GM18858 (cell line): ENCODE results near the gene CHN1.

Experiments used
- ATAC-seq: cut with Tn5 transposase; IDR thresholded peaks from one replicate; pipeline ENCODE4 v1.9.1; 2021; ENCODE audit not compliant: unreplicated experiment

Gene CHN1

DNA sequence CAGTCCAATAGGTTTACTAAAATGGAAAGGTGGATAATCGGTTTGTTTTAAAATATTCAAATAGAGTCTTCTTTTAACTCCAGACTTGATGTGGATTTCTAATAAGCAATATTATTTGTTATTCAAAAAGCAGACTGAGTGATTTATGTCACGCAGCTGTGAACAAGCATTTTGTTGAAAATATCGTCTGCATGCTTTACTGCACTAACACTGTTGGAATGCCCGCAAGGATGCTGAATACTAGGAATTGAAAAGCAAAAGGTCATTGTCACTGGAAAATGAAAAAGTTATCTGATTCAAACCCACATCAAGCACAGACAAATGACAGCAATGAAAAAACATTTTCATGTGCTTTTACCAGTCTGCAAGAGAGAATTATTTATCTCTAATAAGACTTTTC, 31.1 kb downstream of the CHN1 start:
- ATAC-seq, result no peak

DNA sequence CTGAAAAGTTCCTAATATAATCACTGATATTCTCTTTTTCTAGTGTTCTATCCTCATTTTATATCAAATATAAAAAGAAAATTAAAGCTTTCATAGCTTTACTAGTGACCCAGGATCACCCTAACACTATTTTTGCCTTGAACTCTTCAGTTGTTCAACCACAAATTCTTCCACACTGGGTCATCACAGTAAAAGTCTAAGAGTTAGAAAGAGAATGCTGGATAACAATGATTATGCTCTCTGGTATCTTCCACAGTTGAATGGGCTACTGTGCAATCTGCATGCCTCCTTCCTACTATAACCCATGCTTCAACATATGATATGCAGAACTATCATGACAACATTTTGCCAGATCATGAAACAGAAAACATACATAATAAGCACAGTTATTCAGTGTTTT, 32.3 kb downstream of the CHN1 start:
- no peak for ATAC-seq

DNA sequence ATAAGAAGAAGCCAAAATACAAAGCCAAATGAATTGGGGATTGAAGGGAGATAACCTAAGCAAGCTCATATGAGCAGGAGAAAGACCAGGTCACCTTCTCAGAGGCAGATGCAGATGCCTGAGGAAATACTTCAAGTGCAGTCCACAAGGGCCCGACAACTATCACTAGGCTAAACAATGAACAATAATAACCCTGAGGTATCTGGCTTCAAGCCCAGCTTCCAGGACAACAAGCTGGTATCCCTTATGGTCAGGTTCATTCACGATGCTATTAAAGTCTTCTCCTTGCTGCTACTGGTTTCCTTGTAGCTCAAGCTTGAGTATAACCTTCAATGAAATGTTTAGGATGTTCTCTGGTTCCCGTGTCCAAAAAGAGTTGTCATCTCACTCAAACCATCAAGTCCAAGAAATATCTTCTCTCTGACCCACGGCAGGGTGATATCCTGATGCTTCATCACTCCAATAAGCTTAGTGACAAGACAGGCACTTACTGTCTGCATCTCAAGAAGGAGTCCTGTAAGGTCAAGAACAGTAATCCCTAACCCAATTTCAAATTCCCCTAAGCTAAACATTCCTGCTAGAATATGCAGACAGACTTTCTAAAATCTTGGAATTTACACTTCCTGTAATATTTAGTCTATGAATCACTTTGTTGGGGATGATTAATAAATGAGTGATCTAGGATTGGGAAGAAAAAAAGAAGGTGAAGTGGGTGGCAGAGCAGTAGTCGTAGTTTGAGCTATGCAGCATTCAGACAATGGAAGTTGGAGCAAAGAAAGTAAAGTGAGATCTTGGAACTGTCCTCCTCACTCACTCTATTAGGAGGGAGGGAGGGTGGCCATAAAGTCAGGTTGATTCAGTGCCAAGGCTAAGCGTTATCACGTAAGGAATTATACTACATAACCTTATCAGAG, 33.1 kb downstream of the CHN1 start:
- ATAC-seq, result no peak

DNA sequence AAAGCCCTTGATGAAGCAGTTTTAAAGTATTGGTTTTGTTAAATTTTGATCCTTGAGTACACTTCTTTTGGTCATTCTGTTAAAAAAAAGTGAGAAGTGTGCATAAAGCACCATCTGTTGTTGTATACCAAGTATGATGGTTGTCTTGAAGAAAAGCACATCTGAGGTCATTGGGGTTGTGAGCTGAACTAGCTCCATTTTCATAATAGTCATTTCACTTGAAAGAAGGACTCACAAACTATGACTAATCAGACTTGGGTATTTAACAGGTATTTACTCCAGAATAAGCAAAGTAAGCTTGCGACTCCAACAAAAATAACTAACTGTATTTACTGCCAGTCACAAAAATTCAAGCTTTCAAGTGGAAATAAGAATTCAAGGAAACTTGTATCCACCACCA, 35.1 kb downstream of the CHN1 start:
- ATAC-seq, result no peak

DNA sequence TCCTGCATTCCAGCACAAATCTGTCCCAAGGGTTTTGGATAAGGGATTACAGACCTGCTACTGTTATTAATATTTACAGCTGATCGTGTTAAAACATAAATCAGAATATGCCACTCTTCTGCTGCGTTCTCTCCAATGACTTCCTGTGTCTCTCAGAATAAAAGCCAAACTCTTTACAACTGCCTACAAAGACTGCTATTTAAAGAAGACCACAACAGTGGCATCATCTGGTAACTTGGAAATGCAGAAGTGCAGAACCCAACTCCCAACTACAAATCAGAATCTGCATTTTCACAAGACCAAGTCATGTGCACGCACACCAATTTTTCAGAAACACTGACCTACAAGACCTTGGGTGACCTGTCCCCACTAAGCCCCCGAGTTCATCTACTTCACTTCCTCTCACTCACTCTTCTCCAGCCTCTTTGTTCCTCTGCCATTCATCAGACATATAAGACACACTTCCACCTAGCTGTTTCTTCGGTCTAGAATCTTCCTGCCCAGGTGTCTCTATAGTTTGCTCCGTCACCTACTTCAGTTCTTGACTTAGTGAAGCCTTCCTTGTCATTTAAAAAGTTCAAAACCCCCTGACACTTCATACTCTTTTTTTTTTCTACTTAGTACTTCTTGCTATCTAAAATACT, 36.0 kb downstream of the CHN1 start:
- ATAC-seq, result no peak

DNA sequence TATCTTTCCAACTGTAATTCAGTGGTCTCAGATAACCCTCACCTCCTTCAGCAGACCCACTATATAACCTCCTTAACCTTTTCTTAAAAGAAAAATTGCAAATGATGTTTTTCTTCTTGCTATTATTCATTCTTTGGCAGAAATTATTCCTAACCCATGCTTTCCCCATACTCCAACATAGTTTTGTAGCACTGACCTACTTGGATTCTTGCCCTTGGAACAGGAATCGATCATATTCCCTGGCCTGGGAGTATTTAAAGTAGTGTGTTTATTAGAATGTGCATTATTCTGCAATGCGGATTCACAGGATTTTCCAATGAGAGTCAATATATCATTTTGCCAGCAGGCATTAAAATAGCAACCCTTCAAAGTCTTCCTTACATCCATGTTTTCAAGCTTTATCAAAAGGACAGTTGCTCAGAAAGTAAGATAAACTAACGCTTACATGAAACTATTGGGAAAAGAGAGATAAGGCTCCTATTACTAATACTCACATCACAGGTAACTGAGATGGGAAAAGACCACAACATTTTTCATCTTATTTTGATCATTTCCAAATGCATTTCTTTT, 37.4 kb downstream of the CHN1 start:
- no peak for ATAC-seq

DNA sequence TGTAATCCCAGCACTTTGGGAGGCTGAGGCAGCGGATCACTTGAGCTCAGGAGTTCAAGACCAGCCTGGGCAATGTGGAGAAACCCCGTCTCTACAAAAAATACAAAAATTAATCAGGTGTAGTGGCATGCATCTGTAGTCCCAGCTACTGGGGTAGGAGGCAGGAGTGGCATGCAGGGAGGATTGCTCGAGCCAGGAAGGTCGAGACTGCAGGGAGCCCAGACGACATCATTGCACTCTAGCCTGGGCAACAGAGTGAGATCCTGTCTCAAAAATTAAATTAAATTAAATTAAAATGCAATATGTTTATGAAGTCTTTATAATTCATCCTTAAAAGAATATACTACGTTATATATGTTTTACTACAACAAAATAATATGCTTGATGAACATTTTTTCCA, 38.1 kb downstream of the CHN1 start:
- ATAC-seq, result no peak

DNA sequence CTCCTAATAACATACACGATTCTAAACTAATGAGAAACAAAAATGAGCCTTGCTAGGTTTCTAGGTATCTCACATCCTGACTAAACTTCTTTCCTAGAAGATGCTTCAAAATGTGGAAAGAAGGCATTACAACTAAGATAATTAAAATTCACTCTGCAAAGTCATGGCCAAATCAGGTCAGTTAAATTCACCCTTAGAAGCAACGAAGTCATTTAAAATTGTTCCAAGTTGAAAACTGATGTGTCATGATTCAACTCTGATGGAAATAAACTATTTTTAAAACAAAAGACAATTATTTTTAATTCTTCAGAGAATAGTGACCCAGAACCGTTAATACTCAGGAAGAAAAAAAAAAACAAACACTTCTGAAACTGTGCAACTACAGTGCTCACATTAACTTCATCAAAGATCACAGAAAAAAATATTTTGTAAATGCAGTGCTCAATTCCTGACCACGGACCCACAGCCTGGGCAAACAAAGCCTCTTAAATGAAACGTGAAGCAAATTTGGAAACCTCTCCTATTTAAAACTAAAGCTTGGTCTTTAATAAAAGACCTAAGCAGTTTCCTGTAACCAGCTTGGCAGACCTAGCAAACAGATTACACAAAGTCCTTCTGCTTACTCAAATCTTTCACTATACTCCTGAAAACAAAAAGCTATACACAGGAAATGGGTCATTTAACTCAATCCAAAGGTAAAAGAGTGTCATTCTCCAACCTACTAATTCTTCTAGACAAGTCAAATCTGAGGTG, 39.0 kb downstream of the CHN1 start:
- ATAC-seq, result no peak

DNA sequence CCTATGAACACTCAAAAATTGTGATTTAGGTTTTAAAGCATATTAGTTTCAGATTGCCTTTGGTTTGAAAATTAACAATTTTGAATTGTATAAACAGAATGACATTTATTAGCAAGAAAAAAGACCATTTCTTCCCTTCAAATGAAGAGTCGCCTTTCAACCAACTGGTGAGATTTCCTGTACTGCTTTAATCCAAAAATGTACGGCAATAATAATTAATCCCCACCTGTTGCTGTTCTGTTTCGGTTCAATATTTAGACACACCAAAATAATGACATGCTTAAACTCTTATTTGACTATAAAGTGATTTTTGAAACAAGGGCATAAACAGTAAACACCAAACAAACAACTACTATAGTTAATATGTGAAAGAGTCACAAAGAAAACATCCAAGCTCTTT, 39.6 kb downstream of the CHN1 start:
- ATAC-seq, result no peak

DNA sequence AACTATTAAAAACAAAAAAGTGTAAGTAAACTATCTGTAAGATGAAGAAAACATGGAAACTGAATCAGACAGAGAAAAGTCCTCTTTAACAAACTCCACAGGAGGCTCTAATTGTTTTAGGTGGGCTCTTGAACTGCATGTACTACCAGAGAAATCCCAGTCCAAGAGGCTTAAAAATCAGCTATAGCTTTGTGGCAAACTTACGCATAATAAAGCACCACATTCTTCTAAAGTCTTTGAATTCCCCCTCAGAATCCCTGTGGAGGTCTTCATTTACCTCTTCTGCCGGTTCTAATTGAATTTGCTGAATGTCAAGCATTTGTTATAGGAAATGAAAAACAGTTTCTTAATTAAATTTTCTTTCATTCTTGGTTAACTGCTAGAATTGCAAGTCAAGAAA, 40.8 kb downstream of the CHN1 start:
- ATAC-seq, result no peak

DNA sequence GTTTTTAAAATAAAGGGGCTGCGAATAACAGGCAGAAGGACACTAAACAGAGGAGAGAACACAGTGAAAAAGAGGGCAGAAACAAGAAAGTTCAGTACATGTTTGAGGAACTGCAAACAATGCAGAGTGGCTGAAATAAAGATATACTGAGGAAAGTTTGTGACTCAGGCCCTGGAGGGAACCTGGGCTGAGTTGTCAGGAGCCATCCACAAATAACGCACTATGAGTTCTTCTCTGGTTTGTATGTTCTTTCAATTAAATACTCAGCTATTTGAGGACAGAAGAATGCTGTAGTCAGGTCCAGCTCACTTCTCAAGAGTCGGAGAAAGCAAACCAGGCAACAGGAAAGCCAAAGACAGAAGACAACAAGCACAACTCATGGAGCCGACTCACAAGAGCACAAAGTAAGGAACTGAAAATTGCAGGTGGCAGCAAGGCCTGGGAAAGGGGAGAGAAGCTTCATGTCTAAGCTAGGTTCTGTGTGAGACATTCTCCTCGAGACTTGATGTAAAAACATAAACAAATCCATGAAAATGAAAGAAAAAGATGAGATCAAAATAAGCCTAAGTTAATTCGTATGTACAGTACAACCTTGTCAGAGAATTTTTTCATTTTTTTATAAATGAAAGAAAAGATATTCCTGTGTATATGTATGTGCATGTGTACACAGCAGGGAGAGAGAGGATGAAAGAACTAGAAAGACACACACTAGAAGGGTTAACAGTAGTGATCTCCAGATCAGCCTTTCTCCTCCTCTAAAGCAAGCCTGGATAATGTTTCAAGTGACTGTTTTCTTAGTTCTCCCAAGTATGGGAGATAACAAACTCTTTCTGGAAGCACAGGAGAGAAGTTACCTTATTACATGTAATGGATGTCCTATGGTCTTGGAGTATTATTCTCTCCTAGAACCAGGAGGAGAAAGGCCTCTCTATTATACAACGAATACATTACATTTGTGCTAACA, 41.5 kb downstream of the CHN1 start:
- no peak for ATAC-seq

DNA sequence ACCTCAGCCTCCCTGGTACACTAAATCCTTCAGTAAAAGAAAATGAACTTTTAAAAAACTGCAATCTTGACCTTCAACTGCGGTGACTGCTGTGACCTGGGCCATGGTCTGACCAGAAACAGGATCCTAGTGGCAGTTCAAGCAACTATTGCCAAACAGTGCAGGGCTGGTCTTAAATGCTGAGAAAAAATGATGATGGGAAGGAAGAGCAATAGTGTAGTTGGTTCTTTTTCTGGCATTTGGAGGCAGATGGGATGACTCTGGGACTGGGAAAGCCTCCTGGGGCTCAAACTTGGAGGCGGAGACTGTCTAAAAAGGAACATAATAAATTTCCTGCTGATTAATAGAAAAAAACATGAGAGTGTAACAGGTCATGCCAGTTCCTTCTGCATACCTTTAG, 45.4 kb downstream of the CHN1 start:
- ATAC-seq, result no peak

DNA sequence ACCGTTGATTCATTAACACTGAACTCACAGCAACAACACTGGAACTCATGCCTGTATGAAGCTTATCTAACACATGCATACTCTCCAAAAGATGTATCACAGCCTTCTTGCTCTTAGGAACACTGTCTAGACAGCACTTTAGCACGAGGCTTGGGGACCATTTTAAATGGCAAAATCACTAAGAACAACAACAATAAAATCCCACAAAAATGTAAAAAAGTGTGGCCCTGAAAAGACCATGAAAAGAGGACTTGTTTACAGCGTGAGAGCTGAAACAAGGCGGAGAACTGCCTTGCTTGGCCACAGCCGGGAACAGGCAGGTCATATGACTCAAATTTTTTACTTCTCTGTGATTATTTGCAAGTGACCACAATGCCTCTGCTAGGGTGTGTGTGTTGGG, 48.1 kb downstream of the CHN1 start:
- no peak for ATAC-seq

DNA sequence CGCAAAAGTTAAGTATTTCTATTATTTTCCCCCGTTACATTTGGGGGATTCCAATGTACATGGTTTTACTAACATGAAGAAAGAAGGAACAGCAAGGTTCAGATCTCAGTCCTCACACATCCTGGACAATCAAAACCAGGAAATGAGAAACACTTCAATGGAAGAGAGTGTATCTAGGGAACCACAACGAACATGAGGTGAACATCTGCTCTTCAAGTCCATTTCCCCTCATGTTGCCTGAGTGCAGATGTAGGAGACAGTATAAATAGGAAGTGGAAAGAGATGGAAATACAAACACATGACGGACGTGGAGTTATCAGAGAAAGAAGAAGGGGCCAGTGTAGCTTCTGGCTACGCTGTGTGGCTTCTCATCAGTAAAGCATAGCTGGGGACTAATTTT, 52.6 kb downstream of the CHN1 start:
- ATAC-seq, result no peak

DNA sequence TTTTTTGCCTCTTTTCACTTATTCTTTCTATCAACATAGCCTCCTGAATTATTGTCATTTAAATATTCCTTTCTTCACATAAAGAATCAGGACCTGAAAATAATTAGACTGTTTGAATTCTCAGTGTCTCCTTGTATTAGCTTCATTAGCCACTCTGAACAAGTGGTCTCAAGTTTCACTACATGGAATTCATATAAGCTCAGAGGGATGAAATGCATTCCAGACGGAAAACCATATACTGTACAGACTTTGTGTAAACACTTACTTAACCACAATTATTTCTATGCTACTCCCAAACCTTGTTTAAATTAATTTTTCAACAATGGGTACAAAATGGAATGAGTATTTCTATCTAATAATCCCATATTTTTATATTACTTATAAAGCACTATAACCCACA, 53.4 kb downstream of the CHN1 start:
- ATAC-seq, result no peak

DNA sequence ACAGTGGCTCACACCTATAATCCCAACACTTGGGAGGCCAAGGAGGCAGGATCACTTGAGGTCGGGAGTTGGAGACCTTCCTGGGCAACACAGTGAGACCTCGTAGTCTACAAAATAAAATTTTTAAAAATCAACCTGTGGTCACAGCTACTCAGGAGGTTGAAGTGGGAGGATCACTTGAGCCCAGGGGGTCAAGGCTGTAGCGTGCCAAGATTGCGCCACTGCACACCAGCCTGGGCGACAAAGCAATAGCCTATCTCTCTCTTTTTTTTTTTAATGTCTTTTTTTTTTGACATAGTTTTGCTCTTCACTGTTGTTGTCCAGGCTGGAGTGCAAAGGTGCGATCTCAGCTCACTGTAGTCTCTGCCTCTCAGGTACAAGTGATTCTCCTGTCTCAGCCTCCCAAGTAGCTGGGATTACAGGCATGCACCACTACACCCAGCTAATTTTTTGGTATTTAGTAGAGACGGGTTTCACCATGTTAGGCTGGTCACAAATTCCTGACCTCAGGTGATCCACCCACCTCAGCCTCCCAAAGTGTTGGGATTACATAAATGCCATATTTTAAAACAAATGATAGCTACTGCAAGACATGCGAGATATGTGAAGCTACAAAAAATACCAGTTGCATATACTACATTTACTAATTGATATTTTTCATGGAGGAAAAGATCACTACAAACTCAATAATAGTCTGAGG, 55.0 kb downstream of the CHN1 start:
- ATAC-seq, result no peak

DNA sequence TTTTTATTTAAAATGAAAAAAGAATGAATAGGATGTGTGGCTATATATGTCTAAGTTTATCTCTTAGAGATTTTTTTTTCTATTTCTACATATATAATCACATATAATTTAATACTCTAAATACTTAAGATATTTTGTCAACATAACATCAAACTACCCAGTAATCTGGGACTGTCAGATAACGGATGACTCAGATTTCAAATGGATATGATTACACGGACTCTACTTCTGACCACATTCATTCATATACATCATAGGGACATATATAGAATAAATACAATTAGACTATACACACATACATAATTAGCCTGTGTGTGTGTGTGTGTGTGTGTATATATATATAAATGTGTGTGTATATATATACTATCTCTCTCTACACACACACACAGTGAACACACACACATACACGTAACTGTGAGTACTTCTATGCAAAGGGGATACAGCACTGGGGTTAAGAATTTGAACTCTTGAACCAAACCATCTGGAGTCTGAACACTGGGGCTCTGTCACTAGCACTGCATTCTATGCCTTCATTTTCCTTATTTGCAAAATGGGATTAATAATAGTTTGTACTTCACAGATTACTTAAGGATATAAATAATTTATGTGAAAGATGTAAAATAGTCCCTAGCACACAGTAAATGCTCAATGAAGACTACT, 59.5 kb downstream of the CHN1 start:
- ATAC-seq, result no peak

DNA sequence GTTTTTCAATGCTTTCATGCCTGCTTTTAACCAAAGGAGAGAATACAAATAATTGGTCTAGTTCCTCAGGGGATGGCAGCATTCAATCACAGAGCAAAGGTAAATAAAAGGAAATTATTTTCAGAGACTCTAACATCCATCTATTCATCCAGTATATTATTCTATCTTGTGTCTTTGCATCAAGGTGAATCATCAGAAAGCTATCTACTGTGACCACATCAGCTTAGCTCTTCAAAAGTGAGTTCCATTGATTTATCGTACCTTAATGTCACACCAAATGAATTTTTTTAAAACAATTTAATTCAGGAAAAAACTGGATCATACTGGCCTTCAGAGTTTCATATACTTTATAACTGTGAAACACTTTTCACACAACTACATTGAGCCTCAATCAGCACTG, 66.1 kb downstream of the CHN1 start:
- ATAC-seq, result no peak

DNA sequence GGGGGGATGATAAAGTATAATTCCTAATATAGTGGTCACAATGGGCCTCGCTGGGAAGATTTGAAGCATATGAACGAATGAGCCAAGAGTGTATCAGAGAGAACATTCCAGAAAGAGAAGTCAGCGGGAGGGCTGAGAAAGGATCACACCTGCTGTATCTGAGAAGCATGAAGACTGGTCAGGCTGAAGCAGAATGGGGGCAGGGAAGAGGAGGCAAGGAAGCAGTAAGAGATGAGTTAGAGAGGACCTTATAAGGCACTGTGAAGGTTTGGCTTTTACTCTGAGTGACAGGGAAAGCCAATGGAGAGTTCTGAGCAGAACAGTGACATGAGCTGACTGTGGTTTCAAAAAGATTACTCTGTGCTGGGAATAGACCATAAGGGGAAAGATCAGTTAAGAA, 73.5 kb downstream of the CHN1 start:
- ATAC-seq, result no peak
